NCI-H1417 (cell line): ENCODE results near the gene SLF2.

ENCODE experiments used
- DNase-seq, 3 experiments: peaks; one replicate each; lab custom pipeline; 2025; lab: John Stamatoyannopoulos, UW

Gene SLF2

DNA sequence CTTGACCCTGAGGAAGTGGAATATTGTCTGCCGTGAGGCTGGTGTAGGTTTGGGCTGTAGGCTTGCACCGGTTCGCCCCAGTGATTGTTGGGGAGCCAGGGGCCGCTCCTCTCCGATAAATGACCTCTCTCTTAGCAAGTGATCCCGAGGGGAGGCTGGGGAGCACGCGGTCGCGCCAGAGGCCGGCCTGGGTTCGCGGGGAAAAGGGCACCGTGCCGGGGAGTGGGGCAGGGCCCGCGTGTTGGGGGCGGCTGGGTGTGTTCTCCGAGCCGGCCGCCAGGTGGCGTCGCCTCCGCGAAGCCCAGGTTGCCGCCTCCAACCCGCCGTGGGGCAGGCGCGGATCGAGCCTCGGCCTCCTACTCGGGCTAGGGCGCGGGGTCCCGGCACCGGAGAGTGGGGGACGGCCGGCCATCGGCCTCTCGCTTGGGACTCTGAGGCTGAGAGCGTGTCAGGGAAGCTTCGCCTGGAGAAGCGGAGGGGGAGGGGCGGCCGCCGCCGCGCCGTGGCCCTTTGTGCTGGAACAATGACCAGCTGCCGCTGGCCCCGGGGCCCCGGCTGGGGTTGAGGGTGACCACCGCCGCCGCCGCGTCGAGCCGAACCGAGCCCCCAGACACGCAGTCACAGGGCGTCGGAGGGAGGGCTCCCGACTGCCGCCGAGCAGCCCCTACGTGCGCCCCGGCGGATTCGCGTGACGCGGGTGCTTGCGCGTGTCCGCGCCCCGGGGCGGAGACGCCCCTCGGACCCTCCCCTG is 86.4 kb downstream of the SLF2 start:
- peak; percentile 40 to 77 (median 70) for DNase-seq

DNA sequence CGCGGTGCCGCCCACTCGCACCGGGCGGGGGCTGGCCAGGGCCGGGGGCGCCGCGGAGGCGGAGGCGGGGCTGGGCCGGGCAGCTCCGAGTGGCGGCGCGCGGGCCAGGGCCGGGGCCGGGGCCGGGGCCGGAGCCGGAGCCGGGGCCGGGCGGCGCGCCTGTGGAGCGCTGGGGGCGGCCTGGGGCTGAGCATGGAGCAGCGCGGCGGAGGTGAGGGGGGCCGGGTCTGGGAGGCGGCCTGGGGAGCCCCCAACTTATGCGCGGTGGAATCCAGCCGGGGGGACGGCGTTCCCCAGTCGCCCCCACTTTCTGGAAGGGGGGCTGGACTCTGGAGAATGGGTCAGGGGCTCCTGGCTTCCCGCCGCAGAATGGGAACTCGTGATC is 87.0 kb downstream of the SLF2 start, which contains the start of gene LZTS2:
LZTS2 (plus strand) TSS at position 67 of the 385 bp plus-strand sequence. CDS start 2,731 bp downstream, outside the sequence.
- DNase-seq: no peak

DNA sequence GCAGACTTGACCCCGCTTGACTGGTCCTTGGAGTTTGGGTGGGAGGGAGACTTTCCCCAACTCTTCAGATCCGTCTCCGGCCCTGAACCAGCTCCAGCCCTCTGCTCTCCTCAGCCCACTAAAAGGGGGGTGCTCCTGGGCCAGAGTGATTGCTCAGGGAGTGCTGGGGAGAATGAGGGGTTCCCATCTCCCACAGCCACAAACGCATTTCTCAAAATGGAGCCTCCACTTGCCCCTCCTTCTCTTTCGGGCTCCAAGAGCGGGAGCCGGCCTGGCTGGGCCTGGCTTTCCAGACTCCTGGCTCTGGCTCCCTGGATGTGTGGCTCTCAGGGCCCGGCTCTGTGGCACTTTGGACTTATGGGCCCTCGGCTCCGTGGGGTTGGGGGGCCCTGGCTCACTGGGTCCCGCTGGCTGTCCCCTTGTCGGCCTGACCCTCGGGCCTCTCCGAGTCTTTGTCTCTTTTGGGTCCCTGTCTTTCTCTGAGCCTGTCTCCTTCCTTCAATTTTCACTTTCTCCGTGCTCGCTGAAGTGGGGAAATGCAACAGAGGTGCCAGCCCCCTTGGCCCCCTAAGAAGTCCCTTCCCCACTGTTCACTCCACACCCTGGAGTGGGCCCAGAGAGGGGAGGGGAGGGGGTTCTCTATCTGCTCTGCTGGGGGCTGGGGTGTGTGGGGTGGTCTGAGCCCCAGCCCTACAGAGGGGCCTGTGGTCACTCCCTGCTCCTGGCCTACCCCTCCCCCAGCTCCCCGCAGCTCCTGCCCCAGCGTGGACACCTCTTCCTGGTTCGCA is 87.6 kb downstream of the SLF2 start:
- peak in 2 of 3 experiments; percentile 15 to 45 for DNase-seq

DNA sequence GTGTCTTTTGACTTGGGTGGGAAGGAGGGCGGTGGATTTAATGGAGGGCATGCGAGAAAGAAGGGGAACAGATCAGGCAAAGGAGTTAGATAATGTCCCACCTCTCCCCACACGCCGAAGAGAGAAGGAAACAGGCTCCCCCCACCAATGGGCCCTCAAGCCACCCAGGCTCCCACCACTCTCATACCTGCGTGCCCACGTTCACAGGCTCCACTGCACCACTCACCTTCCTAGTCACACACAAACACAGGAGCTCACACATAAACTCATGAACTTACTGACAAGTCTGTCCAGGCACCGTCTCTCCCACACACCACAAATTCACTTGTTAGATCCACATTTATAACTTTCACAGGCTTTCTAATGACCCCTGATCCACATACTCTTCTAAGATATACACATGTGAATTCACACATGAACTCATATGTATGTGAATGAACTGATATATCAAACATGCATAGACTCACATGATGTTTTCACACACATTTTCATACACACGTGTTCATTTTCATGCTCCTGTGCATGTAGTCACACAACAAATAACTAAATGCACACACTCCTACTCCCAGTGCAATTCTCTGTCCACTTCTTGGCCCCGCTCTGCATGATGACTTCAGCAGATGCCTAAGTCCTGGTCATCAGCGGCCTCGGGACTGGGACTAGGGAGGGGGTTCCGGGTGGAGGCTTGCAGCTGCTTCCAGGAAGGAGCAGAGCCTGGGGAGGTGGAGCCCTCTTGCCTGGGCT is 88.3 kb downstream of the SLF2 start:
- no peak for DNase-seq

DNA sequence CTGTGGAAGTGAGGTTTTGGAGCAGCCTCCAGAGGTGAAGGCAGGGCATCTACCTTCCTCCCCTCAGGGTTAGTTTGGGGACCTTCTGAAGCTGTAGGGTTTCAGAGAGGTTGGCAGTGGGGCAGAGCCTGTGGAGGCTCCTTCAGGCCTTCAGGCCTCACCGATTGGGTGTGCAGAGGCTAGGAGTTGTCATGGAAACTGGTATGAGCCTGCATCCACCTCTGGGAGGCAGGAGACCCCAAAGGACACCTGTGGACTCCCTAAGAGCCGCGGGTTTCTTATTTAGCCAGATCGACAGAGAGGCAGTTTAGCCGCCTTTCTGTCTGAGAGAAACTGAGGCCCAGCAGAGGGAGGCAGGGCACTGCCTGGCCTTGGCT is 88.9 kb downstream of the SLF2 start:
- DNase-seq: no peak

DNA sequence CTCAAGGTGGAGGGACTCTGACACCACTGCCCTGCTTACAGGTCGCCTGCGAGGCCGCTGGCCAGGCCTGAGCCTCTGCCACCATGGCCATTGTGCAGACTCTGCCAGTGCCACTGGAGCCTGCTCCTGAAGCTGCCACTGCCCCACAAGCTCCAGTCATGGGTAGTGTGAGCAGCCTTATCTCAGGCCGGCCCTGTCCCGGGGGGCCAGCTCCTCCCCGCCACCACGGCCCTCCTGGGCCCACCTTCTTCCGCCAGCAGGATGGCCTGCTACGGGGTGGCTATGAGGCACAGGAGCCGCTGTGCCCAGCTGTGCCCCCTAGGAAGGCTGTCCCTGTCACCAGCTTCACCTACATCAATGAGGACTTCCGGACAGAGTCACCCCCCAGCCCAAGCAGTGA is 89.7 kb downstream of the SLF2 start:
- DNase-seq: no peak

DNA sequence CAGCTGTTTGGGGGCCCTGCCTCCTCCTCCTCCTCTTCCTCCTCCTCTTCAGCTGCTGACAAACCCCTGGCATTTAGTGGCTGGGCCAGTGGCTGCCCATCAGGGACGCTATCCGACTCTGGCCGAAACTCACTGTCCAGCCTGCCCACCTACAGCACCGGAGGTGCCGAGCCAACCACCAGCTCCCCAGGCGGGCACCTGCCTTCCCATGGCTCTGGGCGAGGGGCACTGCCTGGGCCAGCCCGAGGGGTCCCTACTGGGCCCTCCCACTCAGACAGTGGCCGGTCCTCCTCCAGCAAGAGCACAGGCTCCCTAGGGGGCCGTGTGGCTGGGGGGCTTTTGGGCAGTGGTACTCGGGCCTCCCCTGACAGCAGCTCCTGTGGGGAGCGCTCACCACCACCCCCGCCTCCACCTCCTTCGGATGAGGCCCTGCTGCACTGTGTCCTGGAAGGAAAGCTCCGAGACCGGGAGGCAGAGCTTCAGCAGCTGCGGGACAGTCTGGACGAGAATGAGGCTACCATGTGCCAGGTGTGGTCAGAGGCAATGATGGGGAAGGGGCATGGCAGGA is 91.0 kb downstream of the SLF2 start:
- no peak for DNase-seq

DNA sequence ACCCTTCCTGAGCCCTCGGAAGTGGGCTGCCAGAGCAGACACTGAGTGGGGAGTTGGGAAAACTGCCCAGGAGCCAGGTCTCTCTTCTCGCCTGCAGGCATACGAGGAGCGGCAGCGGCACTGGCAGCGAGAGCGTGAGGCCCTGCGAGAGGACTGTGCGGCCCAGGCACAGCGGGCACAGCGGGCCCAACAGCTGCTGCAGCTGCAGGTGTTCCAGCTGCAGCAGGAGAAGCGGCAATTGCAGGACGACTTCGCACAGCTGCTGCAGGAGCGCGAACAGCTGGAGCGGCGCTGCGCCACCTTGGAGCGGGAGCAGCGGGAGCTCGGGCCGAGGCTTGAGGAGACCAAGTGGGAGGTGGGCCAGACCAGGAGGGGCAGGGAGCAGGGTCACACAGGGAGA is 92.6 kb downstream of the SLF2 start:
- no peak for DNase-seq

DNA sequence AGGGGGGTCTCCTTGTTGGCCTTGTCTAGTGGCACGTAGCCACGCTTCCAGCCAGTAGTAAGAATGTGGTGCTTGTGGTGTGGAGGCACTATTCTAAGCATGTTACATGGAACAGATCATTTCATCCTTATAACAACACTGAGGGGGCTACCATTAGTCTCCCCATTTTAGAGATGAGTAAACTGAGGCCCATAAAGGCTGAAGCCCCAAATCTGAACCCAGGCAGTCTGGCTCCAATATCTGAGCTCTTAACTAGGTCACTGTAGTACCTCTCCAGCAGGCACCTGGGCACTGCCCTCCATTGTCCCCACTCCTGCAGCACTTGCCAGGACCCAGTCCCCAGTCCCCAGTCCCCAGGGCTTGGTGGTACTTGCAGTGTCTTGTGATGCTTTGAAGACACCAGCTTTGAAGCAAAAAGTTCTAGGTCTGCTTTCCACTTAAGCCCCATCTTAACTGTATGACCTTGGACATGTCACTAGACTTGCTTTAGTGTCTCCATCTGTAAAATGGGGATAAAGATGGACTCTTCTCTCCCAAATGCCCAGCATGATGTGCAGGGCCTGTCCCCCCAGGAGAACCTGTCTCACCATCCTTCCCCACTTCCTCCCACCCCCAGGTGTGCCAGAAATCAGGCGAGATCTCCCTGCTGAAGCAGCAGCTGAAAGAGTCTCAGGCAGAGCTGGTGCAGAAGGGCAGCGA is 93.3 kb downstream of the SLF2 start:
- DNase-seq: no peak

DNA sequence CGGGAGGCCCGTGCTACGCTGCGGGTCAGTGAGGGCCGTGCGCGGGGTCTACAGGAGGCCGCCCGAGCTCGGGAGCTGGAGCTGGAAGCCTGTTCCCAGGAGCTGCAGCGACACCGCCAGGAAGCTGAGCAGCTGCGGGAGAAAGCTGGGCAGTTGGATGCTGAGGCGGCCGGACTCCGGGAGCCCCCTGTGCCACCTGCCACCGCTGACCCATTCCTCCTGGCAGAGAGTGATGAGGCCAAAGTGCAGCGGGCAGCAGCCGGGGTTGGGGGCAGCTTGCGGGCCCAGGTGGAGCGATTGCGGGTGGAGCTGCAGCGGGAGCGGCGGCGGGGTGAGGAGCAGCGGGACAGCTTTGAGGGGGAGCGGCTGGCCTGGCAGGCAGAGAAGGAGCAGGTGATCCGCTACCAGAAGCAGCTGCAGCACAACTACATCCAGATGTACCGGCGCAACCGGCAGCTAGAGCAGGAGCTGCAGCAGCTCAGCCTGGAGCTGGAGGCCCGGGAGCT is 93.9 kb downstream of the SLF2 start:
- no peak for DNase-seq

DNA sequence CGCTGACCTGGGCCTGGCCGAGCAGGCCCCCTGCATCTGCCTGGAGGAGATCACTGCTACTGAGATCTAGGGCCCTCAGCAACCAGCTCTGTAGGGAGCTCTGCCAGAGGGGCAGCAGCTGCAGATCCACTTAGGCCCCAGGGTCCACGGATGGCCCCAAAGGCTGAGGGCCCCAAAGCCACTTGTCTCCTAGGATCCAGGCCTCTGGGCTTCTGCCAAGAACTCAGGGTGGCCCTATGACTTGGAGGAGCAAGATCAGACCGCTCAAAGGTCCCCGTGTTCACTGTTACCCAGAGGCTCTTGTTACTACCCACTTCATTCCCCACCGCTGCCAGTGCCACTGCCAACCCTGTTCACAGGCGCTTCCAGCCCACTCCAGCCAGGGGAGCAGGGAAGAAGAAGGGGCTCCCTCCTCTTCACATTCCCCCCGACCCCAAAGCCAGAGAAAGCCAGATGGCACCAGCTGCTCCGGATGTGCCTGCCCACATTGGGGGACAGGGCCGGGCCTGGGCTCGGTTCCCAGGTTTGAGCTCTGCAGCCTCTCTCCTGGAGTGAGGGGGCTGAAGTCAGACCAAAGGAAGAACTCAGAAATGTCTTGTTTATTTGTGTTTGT is 94.4 kb downstream of the SLF2 start:
- DNase-seq: no peak

DNA sequence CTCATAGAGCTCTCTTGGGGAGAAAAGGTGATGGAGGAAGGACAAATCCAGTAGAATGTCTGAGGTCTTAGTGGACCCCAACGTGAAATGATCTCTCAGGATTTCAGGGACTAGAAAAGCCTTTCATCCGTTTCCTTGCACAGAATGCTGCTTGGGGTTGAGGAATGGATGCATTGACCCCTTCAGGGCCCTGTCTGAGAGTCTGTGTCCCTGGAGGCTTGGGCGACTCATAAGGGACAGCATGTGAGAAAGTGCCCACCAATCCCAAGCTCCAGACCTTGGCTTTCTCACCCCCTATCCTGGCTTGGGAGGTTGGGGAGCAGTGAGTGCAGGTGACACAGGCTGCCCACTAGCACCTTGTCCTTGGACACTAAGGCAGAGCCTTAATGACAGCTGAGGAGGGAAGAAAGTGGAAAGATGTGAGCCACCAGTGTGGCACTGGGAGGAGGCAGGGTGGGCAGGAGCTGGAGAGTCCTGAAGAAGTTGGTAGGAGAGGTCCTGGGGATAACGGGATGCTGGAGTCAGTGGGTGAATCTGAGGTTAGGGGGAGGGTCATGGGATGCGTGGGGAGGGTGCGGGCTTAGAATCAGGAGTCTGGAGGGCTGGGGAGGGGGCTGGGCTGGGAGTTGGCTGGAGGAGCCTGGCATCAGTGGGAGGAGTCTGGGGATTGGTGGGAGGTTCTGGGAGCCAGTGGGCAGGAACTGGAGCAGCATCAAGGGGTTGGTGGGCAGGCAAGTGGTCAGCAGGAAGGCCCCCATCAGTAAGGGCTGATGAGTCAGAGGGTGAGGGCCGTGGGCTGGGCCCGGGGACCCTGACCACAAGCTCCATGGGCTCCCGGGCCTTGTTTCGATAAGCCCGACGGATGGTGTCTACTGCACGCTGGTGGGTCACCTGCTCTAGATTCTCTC is 95.4 kb downstream of the SLF2 start:
- no peak for DNase-seq

DNA sequence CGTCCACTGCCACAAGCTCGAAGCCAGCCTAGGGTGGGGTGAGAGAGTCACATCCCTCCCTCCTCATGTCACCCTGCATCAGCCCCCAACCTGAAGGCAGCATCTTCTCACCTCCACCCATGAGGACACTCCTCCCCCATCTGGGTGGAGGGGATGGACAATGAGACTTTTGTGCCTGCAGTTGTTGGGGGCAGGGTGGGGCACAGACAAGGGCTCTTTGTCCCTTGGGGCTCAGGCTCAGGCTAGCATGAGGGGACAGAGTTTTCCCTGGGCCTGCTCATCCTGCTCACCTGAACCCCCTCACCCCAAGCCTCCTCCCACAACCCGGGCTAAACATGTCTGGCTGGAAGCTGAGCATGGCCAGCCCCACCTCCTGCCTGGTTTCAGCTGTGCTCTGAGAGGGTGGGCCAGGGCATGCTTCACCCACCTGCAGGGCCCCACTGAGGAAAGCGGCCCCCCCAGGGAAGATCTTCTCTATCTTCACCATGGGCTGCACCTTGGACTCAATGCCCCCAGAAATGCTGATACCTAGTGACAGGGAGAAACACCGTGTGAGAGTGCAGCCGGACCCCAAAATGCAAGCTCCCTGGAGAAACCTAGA is 96.2 kb downstream of the SLF2 start:
- DNase-seq: no peak

DNA sequence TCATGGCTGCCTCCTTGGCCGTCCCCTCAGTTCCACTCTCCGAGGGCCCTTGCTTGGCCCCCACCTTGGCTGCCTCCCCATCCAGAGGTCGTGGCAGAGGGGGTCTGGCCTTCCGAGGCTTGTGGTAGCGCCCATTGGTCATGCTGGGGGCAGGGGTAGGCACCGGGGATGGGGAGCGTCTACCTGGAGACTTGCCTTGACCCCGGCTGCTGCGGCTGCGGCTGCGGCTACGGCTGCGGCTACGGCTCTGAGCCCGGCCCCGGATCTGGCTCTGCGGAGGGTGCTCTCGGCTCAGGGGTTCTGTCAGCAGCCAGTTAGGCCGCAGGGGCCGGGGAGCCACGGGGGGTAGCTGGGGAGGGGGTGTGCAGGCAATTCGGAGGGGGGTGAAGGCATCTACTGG is 97.6 kb downstream of the SLF2 start:
- DNase-seq: no peak

DNA sequence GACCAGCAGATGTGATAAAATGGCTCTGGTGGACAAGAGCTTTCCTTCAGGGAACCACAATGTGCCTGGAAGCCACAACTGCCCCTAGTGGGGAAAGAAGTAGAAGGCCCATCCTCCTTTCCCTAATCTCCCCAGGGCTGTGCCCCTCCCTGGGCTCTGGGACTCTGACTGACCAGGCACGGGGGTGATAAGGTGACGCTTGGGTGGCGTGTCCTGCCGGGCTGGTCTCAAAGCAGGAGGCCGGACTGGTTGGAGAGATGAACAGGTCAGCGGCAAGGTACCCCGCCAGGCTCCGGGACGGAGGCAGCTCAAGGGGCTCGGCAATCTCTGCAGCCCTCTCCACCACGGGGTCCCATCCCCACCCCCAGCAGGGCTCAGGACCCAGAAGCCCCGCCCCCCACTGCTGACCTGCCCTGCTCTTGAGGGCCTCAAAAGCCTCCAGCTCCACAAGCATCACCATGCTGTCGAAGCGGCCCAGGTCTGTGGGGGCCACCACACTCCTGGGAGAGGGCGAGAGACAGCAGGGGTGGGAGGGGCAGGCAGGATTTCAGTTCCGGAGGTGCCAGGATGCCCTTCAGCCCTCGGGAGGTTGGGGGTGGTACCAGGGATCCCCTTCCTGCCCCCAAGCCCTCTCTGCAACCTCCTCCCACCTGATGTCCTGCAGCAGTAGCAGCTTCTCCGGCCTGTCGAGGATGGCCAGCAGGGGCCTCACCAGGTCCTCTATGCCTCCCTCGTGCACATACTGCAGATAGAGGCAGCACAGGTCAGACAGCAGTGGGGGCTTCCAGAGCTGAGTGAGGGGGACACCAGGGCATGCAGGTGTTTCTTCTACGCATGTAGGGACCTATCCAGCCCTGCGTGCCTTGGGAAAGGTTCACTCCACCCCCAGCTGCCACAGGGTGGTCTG is 99.0 kb downstream of the SLF2 start:
- DNase-seq: no peak

DNA sequence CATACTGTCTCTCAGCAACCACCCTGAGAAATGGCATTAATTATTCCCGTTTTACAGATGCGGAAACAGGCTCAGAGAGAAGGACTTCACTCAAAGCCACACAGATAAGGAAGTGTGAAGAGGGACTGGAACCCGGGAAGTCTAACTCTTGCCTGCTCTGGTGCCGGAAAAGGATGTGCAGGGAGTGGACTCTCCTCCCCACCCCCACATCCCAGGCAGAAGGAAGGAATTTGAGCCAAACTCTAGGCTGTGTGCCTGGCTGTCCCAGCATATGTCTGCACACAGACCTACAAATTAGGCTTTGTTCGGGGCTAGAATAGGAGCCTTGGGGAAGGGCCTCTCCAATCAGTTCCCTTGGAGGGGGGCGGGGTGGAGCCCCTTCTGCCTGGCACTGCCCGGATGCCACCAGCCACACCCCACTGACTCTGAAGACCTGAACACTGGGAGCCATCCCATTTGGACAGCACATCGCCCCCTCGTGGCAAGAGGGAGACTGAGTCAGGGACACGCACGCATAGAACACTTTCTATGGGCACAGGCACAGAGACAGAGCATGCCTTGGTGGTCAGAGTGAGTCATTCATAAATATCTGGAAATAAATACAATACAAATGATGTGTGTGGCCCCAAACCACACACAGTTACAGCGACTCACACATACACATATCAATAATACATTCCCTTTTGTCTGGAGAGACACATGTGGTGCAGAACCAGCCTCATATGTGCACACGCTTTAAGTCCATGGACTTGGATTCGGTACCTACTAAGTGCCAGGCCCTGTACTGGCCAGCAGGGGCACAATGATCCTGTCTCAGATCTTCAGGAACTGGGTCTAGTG is 100.0 kb downstream of the SLF2 start:
- peak; percentile 51 to 84 (median 67) for DNase-seq

DNA sequence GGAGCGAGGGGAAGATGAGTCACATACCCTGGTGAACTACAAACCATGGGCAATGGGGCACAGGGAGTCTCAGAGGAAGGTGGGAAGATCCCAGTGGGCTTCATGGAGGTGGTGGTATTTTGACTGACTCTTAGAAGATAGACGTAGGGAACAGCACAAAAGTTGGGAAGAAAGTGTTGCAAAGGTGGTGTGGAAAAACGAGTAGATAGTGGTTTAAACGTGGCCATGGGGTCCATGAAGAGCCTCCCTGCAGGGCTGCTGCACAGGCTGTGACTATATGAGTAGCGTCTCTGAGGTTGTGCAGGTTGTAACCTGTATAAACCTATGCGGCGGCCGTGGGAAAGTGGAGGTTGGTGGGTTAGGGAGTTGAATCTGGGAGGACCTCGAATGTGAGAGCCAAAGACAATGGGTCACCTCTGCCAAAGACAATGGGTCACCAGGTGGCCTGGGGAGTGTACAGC is 100.6 kb downstream of the SLF2 start:
- DNase-seq: no peak
